ENCODE measurements around the gene FAM174B.
"Not testable (repeated sequence)": the region's sequence is repeated elsewhere in the genome, so short reads cannot be mapped to it uniquely, and the experiment has no call there.

The FAM174B gene

DNA sequence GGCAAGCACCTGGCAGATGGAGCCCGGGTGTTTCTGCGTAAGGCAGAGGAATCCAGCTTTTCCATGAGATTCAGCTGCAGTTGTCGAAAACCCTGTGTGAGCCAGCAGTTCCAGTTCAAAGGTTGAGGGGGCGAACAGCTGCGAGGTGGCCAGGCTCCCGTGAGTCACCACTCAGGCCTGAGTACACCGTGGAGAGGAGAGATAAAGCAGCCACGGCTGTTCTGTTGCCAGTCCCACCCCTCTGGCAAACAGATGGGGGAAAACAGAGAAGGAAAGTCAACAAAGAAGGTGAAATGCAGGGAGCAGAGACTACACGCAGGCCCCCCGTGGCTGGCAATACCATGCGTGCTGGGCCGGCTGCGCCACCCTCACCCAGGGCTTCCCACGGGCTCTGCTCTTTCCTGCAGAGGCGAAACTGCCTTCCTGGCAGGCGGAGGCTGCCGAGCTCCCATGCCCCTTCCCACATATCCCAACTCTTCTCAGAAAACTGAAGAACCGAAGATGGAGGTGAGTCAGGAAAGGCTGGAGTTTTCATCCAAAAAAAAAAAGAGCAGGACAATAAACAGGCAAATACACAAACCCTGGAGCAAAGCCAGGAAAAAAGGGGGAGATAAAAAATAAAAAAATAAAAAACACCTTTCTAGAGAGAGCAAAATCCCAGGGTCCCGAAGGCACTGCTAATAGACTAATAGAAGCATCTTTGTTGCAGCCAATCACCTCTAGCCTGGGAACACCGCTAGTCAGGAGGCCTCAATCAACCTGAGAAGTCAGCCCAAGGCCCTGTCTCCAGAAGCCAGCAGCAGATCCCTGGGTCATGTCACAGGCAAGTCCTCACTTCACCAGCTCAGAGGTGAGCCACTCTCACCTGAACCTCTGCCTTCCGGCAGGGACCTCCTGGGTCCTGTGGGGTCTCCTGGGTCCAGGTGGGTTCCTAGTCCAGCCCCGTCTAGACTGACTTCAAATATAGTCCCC lies 37.7 kb downstream of the FAM174B start:
- peak; percentile 4 for DNase-seq

DNA sequence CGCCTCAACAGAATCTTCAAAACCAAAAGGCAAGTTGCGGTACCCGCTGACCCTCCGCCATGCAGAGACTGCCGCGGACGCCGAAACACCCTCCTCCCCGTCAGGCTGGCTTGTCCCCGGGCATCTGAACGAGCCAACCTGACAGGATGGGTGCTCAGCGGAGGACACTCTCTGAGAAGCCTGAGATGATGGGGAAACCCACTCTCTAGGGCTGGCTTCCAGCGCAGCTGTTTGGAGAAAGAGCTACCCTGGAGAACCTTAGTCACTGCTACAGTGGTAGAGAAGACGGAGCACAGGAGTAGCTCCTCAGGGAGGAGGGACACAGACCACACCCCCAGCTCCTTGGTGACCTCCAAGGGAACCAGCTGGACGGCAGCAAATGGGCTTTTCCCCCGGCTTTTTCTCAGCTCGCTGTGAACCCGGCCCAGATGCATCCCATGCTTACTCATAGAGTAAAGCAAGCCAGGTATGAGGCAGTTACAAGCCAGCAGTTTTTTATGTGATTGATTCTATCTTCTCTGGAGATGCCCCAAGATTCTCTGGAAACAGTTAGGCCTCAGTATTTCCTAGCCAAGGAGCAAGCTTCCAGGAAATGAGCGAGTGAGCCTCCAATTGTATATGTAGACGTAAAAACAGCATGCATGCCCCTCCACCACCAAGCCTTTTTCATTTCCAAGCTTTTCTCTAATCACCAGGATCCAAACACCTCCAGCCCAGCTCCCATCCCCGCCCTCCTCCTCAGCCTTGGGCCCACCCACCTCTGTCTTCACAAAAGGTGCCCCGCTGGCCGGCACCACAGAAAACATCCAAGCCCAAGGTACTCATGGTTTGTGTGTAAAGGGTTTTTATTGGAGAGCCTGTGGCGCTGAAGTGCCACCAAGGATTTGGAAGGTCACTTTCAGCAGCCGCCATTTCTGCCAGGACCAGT lies 38.7 kb downstream of the FAM174B start:
- DNase-seq, result no peak

DNA sequence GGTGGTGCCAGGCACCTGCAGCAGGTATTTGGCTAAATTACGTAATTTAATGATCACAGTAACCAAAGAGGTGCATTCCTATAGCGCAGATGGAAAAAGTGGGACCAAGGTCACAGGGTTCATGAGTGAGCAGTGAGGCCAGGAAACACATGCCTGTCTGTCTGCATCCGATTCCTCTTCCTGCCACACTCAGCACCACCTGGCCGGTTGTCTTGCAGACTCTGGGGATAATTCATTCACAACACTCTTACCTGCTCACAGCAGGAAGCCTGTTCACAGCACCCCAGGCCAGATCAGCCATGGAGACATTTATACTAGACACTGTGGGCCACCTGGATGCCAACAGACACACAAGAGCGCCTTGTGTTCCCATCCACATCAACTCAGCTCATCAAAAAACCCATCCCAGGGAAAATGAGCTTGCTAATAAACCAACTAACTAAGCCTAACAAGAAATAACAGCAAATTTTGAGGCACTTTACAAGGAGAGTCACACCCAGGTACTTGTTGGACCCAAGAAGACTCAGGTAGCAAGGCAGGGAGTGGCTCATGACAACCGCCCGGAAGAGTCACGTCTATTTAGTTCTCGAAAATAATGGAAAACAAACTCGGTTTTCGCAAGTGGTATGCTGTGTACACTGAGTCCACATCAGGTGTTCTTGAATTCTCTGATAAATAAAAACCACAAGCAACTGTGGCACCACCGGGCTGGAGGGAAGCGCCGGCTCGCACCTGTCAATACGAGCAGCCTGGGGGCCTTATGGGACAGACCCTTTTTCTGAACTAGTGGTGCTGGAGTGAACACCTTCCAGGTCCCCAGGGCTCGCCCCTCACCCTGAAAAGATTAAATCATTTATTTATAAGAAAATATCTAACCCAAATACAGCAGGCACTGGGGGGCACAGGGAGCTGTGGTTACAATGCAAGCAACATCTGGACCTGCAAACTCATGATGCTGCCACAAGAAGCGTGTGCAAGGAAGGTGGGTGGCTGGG lies 40.5 kb downstream of the FAM174B start:
- no peak for DNase-seq

DNA sequence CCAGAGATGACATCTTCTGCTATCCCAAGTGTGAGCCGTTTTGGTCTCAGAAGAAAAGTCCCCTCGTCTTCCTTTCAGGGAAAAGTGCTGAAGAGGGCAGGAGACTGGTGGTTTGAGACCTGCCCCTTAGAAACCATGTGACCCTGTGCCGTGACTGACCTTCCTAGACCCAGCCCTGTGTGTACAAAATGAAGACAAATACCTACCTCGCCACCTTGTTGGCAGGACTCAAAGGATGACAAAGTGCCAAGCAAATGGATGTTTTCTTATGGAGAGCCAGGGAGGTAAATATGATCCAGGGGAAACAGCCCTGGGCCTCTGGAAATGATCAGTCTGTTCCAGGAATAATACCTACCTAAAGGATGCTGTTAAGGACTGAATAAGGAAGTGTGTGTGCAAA lies 41.3 kb downstream of the FAM174B start:
- no peak for DNase-seq

DNA sequence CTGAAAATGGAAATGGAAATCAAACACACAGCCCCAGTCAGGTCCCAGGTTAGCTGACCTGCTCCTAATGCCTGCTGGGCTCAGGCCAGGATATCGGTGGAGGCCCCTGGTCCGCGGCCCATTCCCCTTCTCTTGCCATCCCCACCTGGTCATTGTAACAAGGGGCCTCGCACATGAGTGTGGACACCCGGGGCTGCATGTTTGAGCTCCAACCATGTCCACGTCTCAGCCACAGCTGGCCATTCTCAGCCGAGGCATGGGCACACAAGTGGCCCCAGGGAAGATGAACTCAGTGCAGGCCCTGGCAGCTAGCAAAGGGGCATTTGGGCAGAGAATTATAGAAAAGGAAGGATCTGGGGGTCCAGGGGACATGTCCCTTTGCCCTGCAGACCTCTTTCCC lies 41.7 kb downstream of the FAM174B start:
- DNase-seq, result no peak

DNA sequence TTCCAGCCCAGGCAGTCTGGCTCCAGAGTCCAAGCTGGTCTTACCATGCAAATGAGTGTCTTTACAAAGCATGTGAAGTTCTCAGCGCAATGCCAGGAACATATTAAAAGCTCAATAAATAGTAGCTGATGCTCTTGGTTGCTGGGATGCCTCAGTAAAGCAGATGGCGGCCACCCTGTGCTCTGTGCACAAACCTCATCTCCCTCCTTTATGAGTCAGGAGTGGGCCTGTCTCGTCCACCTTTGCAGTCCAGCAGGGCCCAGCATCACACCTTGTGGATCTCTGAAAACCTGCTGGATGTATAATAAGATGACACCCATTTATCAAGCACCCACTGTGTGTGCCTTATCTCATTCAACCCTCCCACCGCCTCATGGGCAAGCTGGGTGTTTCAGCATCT lies 42.7 kb downstream of the FAM174B start:
- no peak for DNase-seq

DNA sequence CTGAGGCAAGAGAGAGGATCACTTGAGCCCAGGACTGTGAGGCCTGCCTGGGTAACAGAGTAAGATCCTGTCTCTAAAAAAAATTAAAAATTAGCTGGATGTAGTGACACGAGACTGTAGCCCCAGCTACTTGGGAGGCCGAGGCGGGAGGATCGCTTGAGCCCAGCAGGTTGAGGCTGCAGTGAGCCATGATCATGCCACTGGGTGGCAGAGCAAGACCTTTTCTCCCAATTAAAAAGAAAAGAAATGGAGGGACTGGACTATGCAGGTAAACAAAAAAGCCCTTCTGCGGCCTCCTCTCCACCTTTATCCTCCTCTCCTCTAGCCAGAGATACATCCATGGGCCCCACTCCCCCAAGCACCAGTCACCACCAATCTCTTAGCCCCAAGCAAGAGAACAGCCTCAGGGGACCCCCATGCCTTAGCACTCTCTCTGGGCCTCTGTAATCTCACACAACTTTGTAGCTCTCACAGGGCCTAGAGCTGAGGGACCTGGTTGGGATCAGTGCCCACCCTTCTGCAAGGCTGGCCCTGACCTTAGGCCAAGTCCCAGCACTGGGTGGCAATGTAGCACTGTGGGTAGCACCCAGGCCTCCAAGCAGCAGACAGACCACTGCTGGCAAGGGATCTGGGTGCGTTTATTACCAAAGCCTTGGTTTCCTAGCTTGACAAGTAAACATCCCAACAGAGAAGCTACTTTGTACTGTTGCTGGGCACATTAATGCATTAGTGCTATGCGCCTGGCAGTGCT lies 43.4 kb downstream of the FAM174B start:
- no peak for DNase-seq

DNA sequence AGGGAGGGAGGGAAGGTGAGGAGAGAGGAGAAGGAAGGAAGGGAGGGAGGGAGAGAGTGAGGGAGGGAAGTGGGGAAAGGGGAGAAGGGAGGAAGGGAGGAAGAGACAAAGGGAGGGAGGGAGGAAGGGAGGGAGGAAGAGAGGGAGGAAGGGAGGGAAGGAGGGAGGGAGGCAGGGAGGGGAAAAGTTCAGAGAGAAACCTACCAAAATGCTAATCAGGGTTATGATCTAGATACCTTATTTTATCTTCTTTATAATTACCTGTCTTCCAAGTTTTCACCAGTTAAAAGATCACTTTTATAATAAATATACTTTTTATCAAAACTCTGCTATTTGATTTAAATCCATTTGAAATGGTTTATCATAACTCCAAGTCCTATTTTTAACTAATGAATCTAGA lies 44.4 kb downstream of the FAM174B start:
- no peak for DNase-seq

DNA sequence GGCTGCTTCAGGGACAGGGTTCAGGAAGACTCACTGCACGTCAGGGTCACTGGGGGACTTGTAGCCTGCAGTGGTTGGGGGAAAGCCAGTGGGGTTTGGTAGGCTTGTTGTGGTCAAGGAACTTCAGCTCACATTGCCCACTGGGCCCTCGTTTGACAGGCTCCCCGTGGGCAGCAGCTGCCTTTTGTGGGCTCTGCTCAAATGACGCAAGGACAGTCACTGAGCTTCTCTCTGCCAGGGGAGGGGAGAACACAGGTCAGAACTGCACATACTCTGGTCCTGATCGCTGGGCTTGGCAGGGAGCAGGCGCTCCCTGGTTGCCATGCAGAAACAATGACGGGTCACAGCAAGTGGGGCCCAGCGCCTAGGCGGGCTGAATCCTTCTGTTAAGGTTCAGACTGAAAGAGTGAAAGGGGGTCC lies 45.5 kb downstream of the FAM174B start:
- no peak for DNase-seq

DNA sequence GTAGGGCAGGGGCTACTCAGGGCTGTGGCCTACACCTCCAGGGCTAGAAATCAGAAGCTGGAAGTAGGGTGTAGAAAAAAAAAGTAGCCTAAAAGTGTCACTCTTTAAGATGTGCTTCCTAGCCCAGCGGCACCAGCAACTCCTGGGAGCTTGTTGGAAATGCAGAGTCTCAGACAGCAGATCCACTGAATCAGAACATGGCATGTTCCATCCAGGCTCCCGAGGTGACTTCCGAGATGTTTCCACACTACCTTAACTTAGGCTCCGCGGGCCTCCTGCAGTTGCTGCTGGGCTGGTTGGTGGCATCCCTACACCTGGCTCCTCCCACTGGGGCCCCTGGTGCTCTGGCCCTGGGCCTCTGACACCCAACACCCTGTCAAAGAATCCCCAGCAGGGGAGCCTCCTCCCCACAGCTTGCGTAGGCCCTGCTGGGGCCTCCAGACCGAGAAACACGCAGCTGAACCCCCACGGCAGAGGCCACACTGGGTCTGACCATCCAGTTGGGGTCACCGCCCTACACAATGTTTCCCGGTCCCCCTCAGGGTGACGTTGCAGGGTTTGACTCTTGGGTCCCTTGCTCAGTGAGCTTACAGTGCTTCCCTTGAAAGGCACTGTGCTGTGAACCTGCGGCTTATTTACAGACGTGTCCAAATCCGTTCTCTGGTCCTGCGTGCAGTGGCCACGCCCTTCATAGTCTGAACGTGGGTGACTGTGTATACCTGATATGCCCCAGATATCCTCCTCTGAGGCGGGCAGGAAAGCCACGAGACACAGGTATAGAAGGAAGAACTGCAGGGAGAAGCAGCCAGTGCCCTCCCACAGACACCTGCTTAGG lies 46.5 kb downstream of the FAM174B start:
- DNase-seq, result no peak

DNA sequence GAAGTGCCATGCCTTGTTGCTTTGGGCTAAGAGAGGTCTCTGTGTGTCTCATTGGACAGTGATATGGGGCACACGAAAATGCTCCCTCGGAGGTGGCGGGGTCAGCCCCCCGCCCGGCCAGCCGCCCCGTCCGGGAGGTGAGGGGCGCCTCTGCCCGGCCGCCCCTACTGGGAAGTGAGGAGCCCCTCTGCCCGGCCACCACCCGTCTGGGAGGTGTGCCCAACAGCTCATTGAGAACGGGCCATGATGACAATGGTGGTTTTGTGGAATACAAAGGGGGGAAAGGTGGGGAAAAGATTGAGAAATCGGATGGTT lies 48.8 kb downstream of the FAM174B start:
- DNase-seq, result not testable (repeated sequence)

DNA sequence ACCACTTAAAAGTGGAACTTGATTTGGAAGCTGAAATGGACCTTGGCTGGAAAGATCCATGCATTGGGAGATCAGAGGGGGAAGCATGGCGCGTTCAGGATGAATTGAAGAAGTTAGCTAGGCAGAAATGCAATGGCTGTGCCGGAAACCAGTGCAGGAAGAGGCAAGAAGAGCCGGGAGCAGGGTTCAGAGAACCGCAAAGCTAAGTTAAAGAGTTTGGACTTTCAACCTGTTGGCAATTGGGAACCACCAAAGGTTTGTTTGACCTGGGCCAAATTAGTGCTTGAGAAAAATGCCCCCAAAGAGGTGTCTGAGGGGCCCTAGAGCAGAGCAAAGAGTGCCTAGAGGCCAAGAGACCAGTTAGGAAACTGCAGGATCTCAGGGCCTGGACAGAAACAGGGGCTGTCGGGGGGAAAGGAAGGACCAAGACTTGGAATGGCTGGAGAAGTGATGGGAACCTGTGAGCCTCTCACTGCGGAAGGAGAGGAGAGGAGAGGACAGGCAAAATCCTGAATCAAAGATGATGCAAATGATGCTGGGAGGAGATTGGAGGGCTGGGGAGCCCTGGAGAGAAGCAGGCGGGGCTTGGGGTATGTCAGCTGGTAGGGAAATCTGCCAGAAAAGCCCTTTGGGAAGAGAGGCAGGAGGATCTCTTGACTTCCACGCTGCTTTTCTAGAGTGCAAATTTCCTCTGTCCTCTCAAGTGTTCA lies 49.3 kb downstream of the FAM174B start:
- DNase-seq, result no peak

DNA sequence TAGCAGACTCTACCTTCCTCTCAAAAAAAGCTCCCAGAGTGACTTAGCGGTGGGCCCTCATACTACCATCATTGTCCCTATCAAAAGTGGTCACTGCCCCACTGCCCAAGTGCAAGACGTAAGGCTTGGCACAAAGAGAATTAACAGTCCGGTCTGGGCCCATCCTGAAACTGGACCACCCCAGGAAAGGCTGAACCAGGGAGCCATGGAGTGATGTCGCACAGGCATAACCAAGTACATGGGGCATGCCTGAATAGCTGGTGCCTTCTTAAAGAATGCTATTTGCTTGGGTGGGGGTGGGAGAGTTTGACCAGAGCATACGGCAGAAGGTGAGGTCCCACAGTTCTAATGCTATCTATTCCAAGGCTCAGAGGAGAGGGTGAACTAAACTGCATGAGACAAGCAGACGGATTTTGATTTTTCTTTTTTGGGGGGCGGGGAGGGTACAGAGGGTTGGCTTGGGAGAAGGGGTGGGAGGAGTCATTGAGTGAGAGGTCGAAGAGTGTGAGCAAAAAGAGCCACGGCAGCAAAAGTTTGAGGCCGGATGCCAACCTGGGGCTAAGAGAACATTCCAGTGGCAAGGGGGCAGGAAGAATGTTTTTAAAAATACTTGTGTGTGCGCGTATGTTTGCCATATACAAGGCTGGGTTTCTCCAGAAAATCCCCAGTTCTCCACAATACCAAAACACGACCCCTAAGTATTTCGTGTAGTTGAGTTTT lies 50.2 kb downstream of the FAM174B start:
- no peak for DNase-seq

DNA sequence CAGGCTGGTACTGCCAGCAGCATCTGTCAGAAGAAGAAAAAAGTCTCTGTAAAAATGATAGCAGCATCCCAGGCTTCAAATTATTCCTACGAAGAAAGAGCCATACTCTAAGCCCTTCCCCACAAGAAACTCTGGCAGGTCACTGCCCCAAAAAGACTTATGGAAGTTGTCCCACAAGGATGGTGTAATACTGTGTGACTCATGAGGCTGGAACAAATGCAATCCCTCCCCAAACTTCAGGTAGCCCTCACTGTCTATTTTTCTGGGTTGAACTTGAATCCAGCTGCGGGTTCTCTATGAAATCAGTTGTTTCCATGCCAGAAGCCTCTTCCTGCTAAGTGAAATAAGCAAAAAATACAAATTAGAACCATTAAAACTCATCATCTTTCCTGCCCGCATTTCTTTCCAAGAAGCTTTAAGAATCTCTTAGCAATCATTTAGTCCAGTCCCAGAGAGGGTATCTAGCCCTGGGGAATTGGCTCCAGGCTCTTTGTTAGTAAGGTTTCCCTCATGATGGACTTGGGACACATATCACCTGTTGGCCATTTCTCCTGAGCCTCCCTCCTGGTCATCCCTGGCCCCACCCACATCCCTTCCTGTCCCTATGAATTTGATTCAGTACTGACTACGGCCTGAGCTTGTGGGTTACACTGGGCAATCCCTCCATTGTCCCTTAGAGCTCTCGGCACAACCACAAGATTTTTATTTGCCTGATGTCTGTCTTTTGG lies 51.7 kb downstream of the FAM174B start:
- no peak for DNase-seq

DNA sequence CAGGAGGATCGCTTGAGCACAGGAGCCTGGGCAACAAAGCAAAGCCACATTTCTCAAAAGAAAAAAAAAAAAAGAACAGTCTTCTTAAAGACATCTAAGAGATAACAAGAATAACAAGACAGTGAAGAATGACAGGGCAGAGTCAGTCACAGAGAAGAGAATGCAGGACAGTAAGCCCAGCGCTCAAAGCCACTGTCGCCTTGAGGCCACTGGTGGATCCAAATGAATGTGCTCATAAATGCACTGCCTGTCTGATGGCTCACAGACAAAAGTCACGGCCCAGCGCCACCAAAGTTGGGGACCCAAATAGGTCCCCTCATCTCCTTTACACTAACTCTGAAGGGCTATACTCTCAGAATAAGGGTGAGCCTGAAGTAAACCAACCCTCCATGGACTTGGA lies 52.3 kb downstream of the FAM174B start:
- no peak for DNase-seq

DNA sequence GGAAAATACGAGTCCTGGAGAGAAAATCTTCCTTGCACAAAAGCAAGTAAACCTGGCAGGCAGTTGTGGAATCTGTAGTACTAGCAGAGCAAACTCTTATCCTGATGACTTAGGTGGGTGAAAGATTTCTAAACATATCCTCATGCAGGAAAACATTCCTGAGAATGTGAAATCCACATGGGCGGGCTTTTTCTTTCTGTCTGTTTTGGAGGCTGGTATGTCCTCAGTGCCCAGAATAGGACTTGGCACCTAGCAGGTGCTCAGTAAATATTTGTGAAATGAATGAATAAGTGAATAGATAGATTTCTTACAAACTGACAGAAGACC lies 53.3 kb downstream of the FAM174B start:
- no peak for DNase-seq

DNA sequence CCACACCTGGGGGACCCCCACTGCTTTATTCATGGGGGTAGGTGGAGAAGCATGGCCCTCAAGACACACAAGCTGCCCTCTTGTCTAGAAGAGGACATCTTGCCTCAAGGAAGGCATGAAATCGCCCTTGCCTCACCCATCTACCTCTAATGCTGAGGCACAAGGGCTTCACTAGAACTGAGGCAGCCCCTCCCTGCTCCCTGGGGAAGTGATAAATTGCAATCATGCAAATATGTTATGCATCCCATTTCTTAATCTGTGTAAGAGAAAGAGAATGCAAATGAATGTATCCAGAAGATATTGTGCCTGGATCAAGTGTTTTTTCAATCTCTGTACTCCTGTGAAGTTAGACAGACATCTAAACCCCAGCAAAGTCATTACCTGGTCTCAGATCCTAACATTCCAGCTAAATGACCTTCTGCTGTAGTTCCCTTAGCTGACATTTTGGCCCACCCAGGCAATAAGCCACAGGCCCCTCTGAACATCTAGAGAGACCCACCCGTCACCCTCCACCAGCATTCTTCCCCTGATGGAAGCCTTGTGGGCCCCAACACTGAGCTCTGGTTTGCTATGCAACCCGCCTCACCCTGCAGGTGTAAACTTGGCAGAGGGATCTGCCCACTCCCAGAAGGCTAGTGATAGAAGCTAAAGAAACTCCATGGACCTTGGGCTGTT lies 53.8 kb downstream of the FAM174B start:
- no peak for DNase-seq

DNA sequence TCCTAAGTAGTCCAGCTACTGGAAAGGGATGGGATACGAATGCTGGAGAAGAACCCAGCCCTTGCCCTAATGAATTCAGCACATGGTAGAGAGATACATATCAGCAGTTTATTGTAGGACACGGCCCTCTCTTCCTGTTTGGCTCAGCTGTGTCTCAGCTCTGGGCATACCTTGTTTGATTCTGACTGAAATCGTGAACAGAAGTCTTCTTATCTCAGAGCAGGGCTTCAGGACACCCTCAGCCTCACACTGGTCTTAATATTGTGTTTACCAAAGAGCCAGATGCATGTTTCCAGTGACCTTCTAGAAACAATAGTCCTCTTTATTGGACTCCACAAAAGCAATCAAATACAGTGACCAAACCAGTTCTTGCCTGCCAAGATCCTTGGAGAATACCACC lies 54.7 kb downstream of the FAM174B start:
- DNase-seq, result no peak
